GM12878 (cell line): Measurements from ENCODE around the gene SARDH. TPM values are rescaled to one million over a fixed set of nuclear protein-coding genes. Genes with fewer than 3 reads are reported as not detected.

Experiments
- ATAC-seq: fragments of 200-7000 bp; cut with Tn5 transposase; 3 replicates; pipeline ENCODE4 v1.9.1; 2020; ENCODE audit warnings: mild to moderate bottlenecking, moderate library complexity
- BruUV-seq: library from RNA; stranded (reverse); fragments of 400-500 nt; replicated peaks from 2 replicates; lab custom pipeline; 2021; lab: Mats Ljungman, UMichigan
- CTCF ChIA-PET: fragments of 300-600 bp; sonication (Branson Sonifier 250); formaldehyde crosslinking; extraction: SDS; loops from one replicate; lab custom pipeline; 2021; ENCODE audit warnings: inconsistent platforms; lab: Yijun Ruan, JAX
- POLR2A ChIA-PET: fragments of 350-600 bp; formaldehyde crosslinking; extraction: SDS; loops from one replicate; lab custom pipeline; 2021; ENCODE audit warnings: inconsistent platforms; lab: Charles Lee
- RAD21 ChIA-PET: fragments of 300-600 bp; sonication (Branson Sonifier 250); formaldehyde crosslinking; loops from one replicate; lab custom pipeline; 2023; ENCODE audit warnings: antibody characterized with exemption; ENCODE audit not compliant: unreplicated experiment; lab: Charles Lee
- SMC1A ChIA-PET: fragments of 300-600 bp; sonication (Branson Sonifier 250); formaldehyde crosslinking; loops from one replicate; lab custom pipeline; 2023; ENCODE audit not compliant: unreplicated experiment, uncharacterized antibody; lab: Charles Lee
- DNase-seq: peaks from one replicate; pipeline ENCODE4 v3.0.0-alpha.2; 2011; ENCODE audit warnings: low read depth, low spot score
- FAIRE-seq: peaks from 3 replicates; lab custom pipeline; 2011; peaks lifted over from hg19 to GRCh38; lab: Jason Lieb, UNC
- H2AFZ ChIP-seq: 2 replicates; pipeline ENCODE4 v1.6.0; 2011; ENCODE audit warnings: low read depth, low read length, control low read depth; ENCODE audit not compliant: control insufficient read depth
- H3K27ac ChIP-seq: 2 replicates; pipeline ENCODE4 v1.5.1; 2011; ENCODE audit warnings: control low read depth; ENCODE audit not compliant: control insufficient read depth, insufficient read depth
- H3K27me3 ChIP-seq, 2 experiments: replicated peaks in 1 of 2; 2 replicates each; pipeline versions ENCODE4 v1.6.0 to v1.6.1; 2011; ENCODE audit warnings: low read length in 1 of 2; ENCODE audit not compliant: control insufficient read depth in 2 of 2, insufficient read depth in 2 of 2
- H3K36me3 ChIP-seq, 2 experiments: 2 replicates each; pipeline ENCODE4 v1.5.1; 2011; ENCODE audit warnings: low read length in 1 of 2; ENCODE audit not compliant: control insufficient read depth in 2 of 2, insufficient read depth in 2 of 2
- H3K4me1 ChIP-seq: 2 replicates; pipeline ENCODE4 v1.6.1; 2011; ENCODE audit warnings: mild to moderate bottlenecking, low read length, moderate library complexity, mixed read lengths; ENCODE audit not compliant: control insufficient read depth, insufficient read depth
- H3K4me2 ChIP-seq: 2 replicates; pipeline ENCODE4 v1.6.0; 2011; ENCODE audit warnings: control low read depth; ENCODE audit not compliant: control insufficient read depth, insufficient read depth
- H3K4me3 ChIP-seq: fragments of 200-600 bp; sonication (generic); 2 replicates; pipeline ENCODE4 v1.5.1; 2016
- H3K79me2 ChIP-seq: 2 replicates; pipeline ENCODE4 v1.6.0; 2011; ENCODE audit warnings: low read length; ENCODE audit not compliant: control insufficient read depth, insufficient read depth
- H3K9ac ChIP-seq: 2 replicates; pipeline ENCODE4 v1.8.0; 2011; ENCODE audit warnings: low read length, control low read depth, mixed read lengths; ENCODE audit not compliant: control insufficient read depth, insufficient read depth
- H3K9me3 ChIP-seq: replicated peaks from 3 replicates; pipeline ENCODE4 v1.5.1; 2011; ENCODE audit warnings: mild to moderate bottlenecking, low read length; ENCODE audit not compliant: control insufficient read depth, insufficient read depth
- H4K20me1 ChIP-seq: 2 replicates; pipeline ENCODE4 v1.6.0; 2011; ENCODE audit not compliant: control insufficient read depth, insufficient read depth
- CEBPZ ChIP-seq: fragments of 150-350 bp; IDR thresholded peaks from 2 replicates; pipeline ENCODE4 v1.6.1; 2016; ENCODE audit warnings: low read depth, low read length
- CTCF ChIP-seq, 3 experiments: IDR thresholded peaks in 2 of 3; conservative IDR thresholded peaks in 1 of 3; 2 replicates each; pipeline ENCODE4 v1.5.1; 2011; ENCODE audit warnings: low read depth in 3 of 3, low read length in 3 of 3, mild to moderate bottlenecking in 3 of 3, control low read depth in 2 of 3, moderate library complexity in 2 of 3, inconsistent platforms in 1 of 3, mixed read lengths in 1 of 3; ENCODE audit not compliant: control insufficient read depth in 2 of 3, insufficient read depth in 1 of 3; ENCODE audit errors: extremely low read depth in 1 of 3
- EP300 ChIP-seq, 2 experiments: fragments of 150-350 bp in 1 of 2; IDR thresholded peaks; 2 replicates each; pipeline ENCODE4 v1.6.1; 2011 to 2012; ENCODE audit warnings: low read depth in 2 of 2, low read length in 2 of 2, borderline replicate concordance in 1 of 2, improper control_type of control experiment in 1 of 2, inconsistent platforms in 1 of 2; ENCODE audit not compliant: control insufficient read depth in 1 of 2
- IKZF2 ChIP-seq, 2 experiments: fragments of 450-650 bp; IDR thresholded peaks; 2 replicates each; pipeline ENCODE4 v1.6.1; 2017; ENCODE audit warnings: mild to moderate bottlenecking in 2 of 2, moderate library complexity in 2 of 2
- IRF4 ChIP-seq: IDR thresholded peaks from 2 replicates; pipeline ENCODE4 v1.6.1; 2011; ENCODE audit warnings: low read depth, low read length
- LARP7 ChIP-seq: fragments of 450-650 bp; IDR thresholded peaks from 2 replicates; pipeline ENCODE4 v1.6.1; 2017; ENCODE audit warnings: mild to moderate bottlenecking
- MTA2 ChIP-seq: fragments of 450-650 bp; IDR thresholded peaks from 2 replicates; pipeline ENCODE4 v1.6.1; 2016; ENCODE audit warnings: low read depth, mild to moderate bottlenecking, moderate library complexity
- NFYA ChIP-seq: IDR thresholded peaks from 2 replicates; pipeline ENCODE4 v1.6.1; 2011; ENCODE audit warnings: low read depth, mild to moderate bottlenecking, low read length, improper control_type of control experiment, borderline replicate concordance
- NR2C1 ChIP-seq: fragments of 450-650 bp; IDR thresholded peaks from 2 replicates; pipeline ENCODE4 v1.6.1; 2017; ENCODE audit warnings: antibody characterized with exemption, mild to moderate bottlenecking, moderate library complexity
- NR2F1 ChIP-seq: fragments of 450-650 bp; conservative IDR thresholded peaks from 2 replicates; pipeline ENCODE4 v1.6.1; 2017; ENCODE audit warnings: mild to moderate bottlenecking
- RBBP5 ChIP-seq: fragments of 200-600 bp; sonication (generic); conservative IDR thresholded peaks from 2 replicates; pipeline ENCODE4 v1.6.1; 2016
- RUNX3 ChIP-seq: IDR thresholded peaks from 2 replicates; pipeline ENCODE4 v1.6.1; 2012; ENCODE audit warnings: low read length, inconsistent platforms
- SMARCA5 ChIP-seq: fragments of 450-650 bp; IDR thresholded peaks from 2 replicates; pipeline ENCODE4 v1.6.1; 2017; ENCODE audit warnings: mild to moderate bottlenecking
- WGBS: methylation state at CpG from one replicate; pipeline ENCODE4 v1.1.6; 2016; ENCODE audit warnings: low lambda C conversion rate; ENCODE audit not compliant: insufficient replicate concordance, insufficient coverage; ENCODE audit errors: missing lambda C conversion rate; 5-methylcytosine and 5-hydroxymethylcytosine counted together
- in situ Hi-C: fragments of 300-500 bp; cut with MboI; formaldehyde crosslinking; loops from 9 replicates; pipeline ENCODE4 v1.14.3; 2018; ENCODE audit warnings: mixed read lengths
- intact Hi-C: fragments of 100-400 bp; cut with micrococcal nuclease; formaldehyde crosslinking; loops from one replicate; pipeline ENCODE4 v1.14.2; 2022; ENCODE audit not compliant: unreplicated experiment
- polyA plus RNA-seq, 11 experiments: library from polyadenylated mRNA; depleted of rRNA in 4 of 11; unstranded in 6 of 11; stranded (reverse) in 5 of 11; fragments of >200 nt; fragmentation: Nextera tagmentation in 4 of 11; fragmentation: Illumina TruSeq in 1 of 11; extraction: Ambion mirVana in 4 of 11; extraction: Trizol in 1 of 11; gene quantifications; 1 replicate in 1 of 11; 2 replicates in 10 of 11; pipeline versions ENCODE4 v1.2.1 to v1.2.3, GENCODE V29; 2011 to 2016; ENCODE audit warnings: inconsistent platforms in 2 of 11, missing spikeins in 2 of 11, low read depth in 1 of 11
- total RNA-seq, 4 experiments: library from RNA; depleted of rRNA in 3 of 4; stranded (reverse); fragments of >200 nt in 3 of 4; fragmentation: Illumina TruSeq in 1 of 4; extraction: Trizol in 1 of 4; gene quantifications; 2 replicates each; pipeline versions ENCODE4 v1.2.1 to v1.2.3, GENCODE V29; 2013 to 2021
- TF ChIP-seq, protein P1 (sequence below): fragments of 450-650 bp; IDR thresholded peaks from 2 replicates; pipeline ENCODE4 v1.6.1; 2017; ENCODE audit warnings: borderline replicate concordance

SARDH gene
- total and polyA plus RNA-seq, 10 of the 15 experiments (the other 5 are each of a cell fraction or from before 2014, with no cell fraction given) = 0.03 to 0.15 (median 0.10) TPM; not detected in 6

DNA sequence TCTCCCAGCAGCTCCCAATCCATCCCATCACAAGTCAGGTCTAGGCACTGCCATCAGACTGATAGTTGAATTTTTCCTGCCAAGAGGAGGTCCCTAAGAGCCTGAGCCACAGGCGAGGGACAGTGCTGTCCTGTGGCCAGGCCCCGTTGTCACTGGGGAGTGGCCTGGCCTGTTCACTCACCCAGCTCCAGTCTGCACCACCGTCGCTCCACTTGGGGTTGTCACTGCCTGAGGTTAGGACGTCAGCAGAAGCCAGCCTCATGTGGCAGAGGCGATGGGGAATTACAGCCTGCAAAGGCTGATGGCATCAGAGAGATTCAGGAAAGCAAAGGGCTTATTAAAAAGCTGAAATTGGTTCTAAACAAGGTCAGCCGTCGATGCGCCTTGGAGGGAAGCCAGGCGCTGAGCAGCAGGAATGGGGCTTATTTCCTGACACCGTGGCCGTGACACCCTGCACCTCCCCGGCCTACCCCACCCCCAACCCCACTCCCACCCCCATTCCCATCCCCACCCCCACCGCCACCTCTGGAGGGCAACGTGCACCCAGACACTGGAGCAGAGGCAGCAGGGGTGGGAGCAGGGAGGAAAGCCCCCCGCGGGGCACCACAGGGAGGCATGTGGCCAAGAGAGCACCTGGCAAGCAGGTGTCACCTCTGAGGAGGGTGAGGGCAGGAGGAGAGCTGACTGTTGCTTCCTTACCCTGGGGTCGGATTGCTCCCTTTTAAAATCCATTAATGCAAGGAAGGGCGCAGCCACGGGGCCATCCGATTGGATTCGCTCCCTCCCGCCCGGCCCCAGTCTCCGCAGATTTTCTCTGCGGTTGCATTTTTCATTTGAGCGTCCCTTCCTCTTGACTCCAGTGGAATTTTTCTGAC is 105.1 kb downstream of the SARDH start:
- H3K4me3 ChIP-seq = no peak overlapping the region
- TF ChIP-seq EP300 (IDR thresholded peaks at IDR 0.05; ENCODE audit: borderline replicate concordance in 1 of 2, control insufficient read depth in 1 of 2, low read depth in 2 of 2, low read length in 2 of 2) (no peak), RBBP5 (no peak), LARP7 (no peak), MTA2 (no peak), NFYA (no peak), NR2F1 (no peak), IRF4 (no peak), SMARCA5 (no peak), IKZF2 (IDR thresholded peaks at IDR 0.05) (no peak), RUNX3 (no peak), NR2C1 (no peak), CTCF (IDR thresholded peaks at IDR 0.05 in 2 of 3, conservative IDR thresholded peaks at IDR 0.05 in 1 of 3; ENCODE audit: control insufficient read depth in 2 of 3, extremely low read depth in 1 of 3, insufficient read depth in 1 of 3, low read depth in 3 of 3, low read length in 3 of 3) (no peak), CEBPZ (no peak)
- TF ChIP-seq, protein P1, sequence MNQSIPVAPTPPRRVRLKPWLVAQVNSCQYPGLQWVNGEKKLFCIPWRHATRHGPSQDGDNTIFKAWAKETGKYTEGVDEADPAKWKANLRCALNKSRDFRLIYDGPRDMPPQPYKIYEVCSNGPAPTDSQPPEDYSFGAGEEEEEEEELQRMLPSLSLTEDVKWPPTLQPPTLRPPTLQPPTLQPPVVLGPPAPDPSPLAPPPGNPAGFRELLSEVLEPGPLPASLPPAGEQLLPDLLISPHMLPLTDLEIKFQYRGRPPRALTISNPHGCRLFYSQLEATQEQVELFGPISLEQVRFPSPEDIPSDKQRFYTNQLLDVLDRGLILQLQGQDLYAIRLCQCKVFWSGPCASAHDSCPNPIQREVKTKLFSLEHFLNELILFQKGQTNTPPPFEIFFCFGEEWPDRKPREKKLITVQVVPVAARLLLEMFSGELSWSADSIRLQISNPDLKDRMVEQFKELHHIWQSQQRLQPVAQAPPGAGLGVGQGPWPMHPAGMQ = no peak
- H3K36me3 ChIP-seq = no peaks in the 10 kb centered on the region
- RAD21 ChIA-PET = no interaction called here
- intact Hi-C loops = no loop called here
- no peak for ATAC-seq
- H4K20me1 ChIP-seq = no peaks in the 10 kb centered on the region
- no peaks in the 10 kb centered on the region for H3K4me1 ChIP-seq
- BruUV-seq = no TSS peak
- no peaks in the 10 kb centered on the region for H3K9me3 ChIP-seq
- CTCF ChIA-PET = no interaction called here
- 46% methylated on average over 23 of the region's 27 CpGs for WGBS
- H3K9ac ChIP-seq = no peak overlapping the region
- no peaks in the 10 kb centered on the region for H3K79me2 ChIP-seq
- H2AFZ ChIP-seq = no peak overlapping the region
- DNase-seq = no peak
- FAIRE-seq = no peak
- SMC1A ChIA-PET = no interaction called here
- no peak overlapping the region for H3K4me2 ChIP-seq
- POLR2A ChIA-PET = no interaction called here
- no peak overlapping the region for H3K27ac ChIP-seq
- in situ Hi-C loops = no loop called here
- H3K27me3 ChIP-seq = peaks cover 0 to 7% of the 10 kb centered on the region in 2 experiments; a peak in 2 of 4 replicates
